VCaP (cell line): ENCODE results near the gene PROSER3.
"Not testable (repeated sequence)": the region's sequence is repeated elsewhere in the genome, so short reads cannot be mapped to it uniquely, and the experiment has no call there.

Source experiments
- H3K27ac ChIP-seq: fragments of 450-650 bp; 2 replicates; pipeline ENCODE4 v1.5.1; 2017
- TF ChIP-seq, protein P1 (sequence below): fragments of 450-650 bp; conservative IDR thresholded peaks from 2 replicates; pipeline ENCODE4 v1.5.1; 2017; ENCODE audit warnings: mild to moderate bottlenecking, moderate library complexity

Gene PROSER3

DNA sequence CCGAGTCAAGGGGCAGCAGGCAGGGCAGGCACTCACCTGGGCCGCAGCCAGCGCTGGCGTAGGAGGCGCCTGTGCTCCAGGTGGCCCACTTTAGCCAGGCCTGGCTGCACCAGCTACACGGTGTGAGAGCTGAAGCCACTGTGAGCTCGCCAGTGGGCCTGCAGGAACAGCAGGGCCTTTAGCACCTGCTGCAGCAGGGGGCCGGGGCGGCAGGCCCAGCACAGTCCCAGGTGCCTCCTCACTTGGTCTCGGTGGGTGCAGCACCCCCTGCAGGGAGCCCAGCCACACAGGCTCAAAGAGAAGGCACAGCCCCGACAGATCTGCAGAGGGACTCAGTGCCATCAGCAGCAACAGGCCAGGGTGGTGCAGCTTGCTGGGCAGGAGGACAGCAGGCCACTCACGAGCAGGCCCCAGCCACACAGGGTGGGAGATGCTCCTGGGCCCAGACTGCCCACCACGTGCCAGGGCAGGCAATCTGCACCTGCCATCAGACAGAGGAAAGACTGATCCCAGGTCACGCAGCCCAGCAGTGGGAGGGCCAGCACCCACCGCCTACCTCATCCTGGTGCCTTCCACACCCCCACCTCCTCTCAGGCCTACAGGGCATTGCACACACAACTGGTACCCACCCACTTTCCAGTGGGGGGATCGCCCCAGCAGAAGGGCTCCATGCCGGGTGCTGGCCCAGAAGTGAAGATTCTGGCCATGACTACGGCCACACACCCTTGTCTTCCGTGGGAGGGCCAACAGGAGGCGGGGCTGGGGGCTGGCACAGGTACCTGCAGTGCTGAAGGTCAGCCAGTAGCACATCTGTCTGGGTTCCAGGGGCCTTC is 33.2 kb downstream of the PROSER3 start:
- TF ChIP-seq, protein P1, sequence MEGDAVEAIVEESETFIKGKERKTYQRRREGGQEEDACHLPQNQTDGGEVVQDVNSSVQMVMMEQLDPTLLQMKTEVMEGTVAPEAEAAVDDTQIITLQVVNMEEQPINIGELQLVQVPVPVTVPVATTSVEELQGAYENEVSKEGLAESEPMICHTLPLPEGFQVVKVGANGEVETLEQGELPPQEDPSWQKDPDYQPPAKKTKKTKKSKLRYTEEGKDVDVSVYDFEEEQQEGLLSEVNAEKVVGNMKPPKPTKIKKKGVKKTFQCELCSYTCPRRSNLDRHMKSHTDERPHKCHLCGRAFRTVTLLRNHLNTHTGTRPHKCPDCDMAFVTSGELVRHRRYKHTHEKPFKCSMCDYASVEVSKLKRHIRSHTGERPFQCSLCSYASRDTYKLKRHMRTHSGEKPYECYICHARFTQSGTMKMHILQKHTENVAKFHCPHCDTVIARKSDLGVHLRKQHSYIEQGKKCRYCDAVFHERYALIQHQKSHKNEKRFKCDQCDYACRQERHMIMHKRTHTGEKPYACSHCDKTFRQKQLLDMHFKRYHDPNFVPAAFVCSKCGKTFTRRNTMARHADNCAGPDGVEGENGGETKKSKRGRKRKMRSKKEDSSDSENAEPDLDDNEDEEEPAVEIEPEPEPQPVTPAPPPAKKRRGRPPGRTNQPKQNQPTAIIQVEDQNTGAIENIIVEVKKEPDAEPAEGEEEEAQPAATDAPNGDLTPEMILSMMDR: no peak; the same call in 1 of the 2 replicates
- H3K27ac ChIP-seq: no peak overlapping the region

DNA sequence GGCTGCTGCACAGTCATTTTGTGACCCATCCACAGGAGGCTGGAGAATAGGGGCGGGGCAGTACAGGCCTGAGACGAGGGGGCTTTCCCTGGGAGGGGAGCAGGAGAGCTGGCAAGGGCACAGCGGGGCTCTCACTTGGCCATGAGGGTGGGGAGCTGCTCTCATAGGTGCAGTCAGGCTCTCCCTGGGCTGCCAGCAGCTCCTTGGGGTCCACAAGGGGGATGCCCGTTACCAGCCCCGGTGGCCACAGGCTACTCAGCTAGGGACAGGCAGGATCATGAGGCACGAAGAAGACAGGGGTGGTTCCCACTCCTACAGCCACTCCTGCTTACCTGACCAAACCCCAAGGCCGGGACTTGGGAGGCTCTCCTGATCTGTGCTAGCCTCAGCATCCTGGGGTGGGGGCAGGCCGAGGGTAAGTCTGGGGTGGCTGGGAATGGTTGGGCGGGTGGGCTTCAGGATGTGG is 33.9 kb downstream of the PROSER3 start:
- TF ChIP-seq, protein P1: no peak
- H3K27ac ChIP-seq: no peak overlapping the region

DNA sequence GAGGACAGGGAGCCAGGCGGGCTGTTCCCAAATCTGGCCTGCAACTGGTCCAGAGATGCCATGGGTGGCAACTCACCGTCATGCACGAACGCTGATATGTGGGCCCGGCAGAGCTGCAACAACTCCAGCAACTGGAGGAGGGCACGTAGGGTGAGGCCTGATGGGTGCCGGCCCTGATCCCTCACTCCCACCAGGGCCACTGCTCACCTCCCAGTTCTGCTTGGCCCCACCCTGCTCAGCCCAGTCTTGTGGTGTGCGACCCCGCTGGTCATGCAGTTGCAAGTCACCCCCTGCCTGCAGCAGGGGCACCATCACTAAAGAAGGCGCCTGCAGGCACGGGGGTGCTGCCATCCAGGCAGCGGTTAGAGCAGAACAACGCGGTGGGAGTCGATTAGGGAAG is 34.3 kb downstream of the PROSER3 start:
- TF ChIP-seq, protein P1: no peak
- no peak overlapping the region for H3K27ac ChIP-seq

DNA sequence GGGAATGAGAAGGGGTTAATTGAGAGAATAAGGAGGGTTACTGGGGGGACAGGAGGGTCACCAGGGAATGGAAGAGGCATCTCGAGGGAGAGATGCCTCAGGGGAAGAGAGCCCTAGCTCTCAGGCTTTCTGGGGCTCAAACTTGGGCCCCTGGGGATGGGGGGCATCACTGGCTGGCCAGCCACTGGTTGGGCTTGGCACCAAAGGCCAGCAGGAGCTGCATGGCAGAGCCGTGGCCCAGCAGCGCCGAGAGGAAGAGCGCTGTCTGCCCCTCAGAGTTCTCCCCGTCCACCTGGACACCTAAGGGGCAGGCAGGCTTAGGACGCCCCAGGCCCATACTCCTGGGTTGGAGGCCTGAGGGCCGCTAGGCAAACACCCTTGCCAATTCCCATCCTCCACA is 34.9 kb downstream of the PROSER3 start:
- TF ChIP-seq, protein P1: no peak
- H3K27ac ChIP-seq: no peak overlapping the region

DNA sequence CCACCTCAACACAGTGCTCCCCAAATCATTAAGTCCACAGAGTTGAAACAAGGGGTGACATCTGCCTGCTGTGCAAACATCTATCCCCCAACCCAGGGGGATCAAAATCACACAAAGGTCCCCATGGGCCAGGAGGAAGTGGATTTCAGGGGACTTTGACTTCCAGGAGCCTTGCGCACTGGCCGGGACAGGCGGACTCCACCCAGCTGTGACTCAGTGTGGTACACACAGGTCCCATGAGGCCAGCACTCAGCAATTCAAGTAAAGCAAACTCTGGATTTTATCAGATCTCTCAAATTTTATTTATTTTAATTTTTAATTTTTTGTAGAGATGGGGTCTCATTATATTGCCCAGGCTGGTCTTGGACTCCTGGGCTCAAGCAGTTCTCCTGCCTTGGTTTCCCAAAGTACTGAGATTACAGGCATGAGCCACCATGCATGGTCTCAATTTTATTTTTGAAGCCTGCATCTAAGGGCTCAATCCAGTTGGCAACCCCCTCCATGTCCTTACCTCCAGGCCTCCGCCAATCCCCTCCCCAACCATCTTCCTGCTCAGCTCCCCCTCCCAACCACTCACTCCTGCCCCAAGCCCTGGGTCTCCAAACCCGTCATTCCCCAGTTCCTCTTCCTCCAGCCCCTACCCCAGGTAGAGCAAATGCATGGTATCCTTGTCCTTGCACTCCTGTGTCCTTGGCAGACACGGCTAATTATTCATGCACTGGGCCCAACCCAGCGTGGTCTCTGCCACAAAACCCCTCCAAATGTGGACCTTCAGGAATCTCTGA is 35.6 kb downstream of the PROSER3 start:
- no peak overlapping the region for H3K27ac ChIP-seq
- TF ChIP-seq, protein P1: no peak

DNA sequence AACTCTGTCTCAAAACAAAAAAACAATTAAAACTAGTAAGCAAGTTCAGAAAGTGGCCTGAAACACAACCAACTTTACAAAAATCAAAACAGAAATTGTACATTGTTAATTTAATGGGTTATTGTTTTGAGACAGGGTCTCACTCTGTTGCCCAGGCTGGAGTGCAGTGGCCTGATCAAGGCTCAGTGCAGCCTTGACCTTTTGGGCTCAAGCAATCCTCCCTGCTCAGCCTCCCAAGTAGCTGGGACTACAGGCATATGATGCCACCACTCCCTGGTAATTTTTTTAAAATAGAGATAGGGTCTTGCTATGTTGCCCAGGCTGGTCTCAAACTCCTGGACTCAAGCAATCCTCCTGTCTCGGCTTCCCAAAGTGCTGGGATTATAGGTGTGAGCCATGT is 37.6 kb downstream of the PROSER3 start:
- H3K27ac ChIP-seq: not testable (repeated sequence)

DNA sequence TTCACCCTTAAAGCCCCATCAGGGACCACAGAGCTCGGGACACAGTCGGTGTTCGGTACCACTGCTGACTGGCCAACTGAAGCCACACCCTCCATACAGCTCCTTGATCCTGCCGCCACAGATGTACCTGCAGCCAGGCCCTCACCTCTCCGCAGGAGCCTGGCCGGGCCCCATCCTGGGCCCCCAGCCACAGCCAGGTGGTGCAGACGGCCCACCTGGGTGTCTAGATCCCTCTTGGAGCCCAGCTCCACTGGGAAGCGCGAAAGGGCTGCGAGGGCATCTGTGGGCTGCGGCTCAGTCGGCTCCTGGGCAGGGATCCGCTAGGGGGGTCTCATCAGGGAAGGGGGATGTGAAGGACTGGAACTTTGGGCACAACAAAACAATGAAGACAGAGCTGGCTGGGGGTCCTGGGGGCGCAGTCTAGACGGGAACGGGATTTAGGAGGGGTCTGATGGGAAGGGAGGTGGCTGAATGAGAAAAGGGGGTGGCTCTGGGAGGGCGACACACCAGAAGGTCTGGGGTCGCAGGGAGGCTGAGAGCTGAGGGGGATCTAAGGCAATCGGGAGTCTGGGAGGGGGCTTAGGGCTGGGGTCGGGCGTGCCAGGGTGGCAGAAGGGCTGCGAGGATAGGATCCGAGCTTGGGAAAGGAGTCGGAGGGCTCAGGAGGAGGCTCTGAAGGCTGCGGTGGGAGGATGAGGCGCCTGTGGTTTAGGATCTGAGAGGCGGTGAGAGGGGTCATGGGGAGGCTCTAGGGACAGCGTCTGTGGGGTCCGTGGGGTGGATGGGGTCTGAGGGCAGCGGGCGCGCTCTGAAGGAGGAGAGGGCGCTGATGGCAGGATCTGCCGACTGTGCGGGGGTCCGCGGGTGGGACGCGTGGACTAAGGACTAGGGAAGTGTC is 38.9 kb downstream of the PROSER3 start:
- TF ChIP-seq, protein P1: no peak

More for the DNA sequence above, 38.9 kb downstream of the PROSER3 start:
- H3K27ac ChIP-seq: no peak overlapping the region
